ENCODE results near the gene EGR2. TPM values are rescaled to one million over a fixed set of nuclear protein-coding genes. Genes with fewer than 3 reads are reported as not detected.

Gene EGR2
- total and polyA plus RNA-seq, 4 donors: 2.2 to 12.0 (median 3.3) TPM

DNA sequence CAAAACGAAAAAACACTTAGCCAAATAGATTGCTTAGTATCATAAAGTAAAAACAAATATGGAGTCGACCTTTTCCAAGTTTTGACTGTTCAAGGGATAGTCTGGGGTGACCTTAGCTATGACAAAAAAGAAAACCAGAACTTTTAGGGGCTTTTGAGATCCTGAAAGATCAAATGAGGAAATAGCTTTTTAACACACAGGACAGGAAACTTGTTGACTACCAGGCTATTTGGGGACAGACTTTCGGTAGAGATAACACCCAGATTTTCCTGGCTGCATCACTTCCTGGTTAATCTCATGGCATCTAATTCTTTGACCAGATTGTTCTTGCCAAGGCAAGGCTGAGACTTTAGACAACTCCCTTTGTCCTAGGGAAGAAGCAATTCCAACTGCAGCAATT lies 34.5 kb upstream of the EGR2 start:
- no peaks in the 10 kb centered on the region for H3K4me1 ChIP-seq (ENCODE audit: control insufficient read depth, insufficient read depth, low read length)
- no peak for DNase-seq (ENCODE audit: low read depth in 4 of 6, low spot score in 6 of 6)
- no peaks in the 10 kb centered on the region for H3K36me3 ChIP-seq (ENCODE audit: control insufficient read depth, insufficient read depth, low read length)
- no peak overlapping the region for H3K4me3 ChIP-seq (ENCODE audit: low read depth, low read length)
- WGBS (ENCODE audit: insufficient coverage): 90% methylated on average over 1 of the region's 3 CpGs
- H3K9me3 ChIP-seq (ENCODE audit: control insufficient read depth, insufficient read depth, low read length): peaks cover 5% of the 10 kb centered on the region
- no peak overlapping the region for H3K27ac ChIP-seq (ENCODE audit: low read depth, low read length)
- no peaks in the 10 kb centered on the region for H3K27me3 ChIP-seq (ENCODE audit: control insufficient read depth, insufficient read depth, low read length)

DNA sequence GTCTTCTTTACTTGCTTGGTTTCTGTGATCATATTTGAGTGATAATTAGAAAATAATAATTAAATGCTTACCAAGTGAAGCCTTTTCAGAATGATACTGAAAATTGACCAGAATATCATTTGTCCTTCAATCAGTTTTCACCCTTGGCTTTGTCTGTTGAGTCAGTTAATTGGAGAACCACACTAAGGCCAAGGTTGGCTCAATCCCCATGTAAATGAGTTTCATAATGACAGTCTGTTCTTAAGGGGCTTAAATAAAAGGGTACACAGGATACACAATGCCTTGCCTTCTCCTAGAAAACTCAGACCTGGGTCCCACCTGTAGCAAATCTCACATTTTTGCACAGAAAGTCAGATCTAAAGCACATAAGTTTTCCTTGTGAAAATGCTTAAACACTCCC lies 31.3 kb upstream of the EGR2 start:
- Histone ChIP-seq H3K9me3 (ENCODE audit: control insufficient read depth, insufficient read depth, low read length) (peaks cover 5% of the 10 kb centered on the region), H3K4me1 (ENCODE audit: control insufficient read depth, insufficient read depth, low read length) (no peaks in the 10 kb centered on the region)
- DNase-seq (ENCODE audit: low read depth in 4 of 6, low spot score in 6 of 6): no peak

GRCh38 chr10:62844280-62845011 lies 28.3 kb upstream of the EGR2 start:
- peaks cover 5% of the 10 kb centered on the region for H3K9me3 ChIP-seq (ENCODE audit: control insufficient read depth, insufficient read depth, low read length)
- no peak overlapping the region for H3K4me3 ChIP-seq (ENCODE audit: low read depth, low read length)
- DNase-seq (ENCODE audit: low read depth in 4 of 6, low spot score in 6 of 6): no peak
- no peaks in the 10 kb centered on the region for H3K4me1 ChIP-seq (ENCODE audit: control insufficient read depth, insufficient read depth, low read length)
- H3K36me3 ChIP-seq (ENCODE audit: control insufficient read depth, insufficient read depth, low read length): no peaks in the 10 kb centered on the region
- WGBS (ENCODE audit: insufficient coverage): 60% methylated on average over 2 of the region's 7 CpGs
- no peak overlapping the region for H3K27ac ChIP-seq (ENCODE audit: low read depth, low read length)
- no peaks in the 10 kb centered on the region for H3K27me3 ChIP-seq (ENCODE audit: control insufficient read depth, insufficient read depth, low read length)

More for the DNA sequence above, 31.3 kb upstream of the EGR2 start:
- Histone ChIP-seq H3K36me3 (ENCODE audit: control insufficient read depth, insufficient read depth, low read length) (no peaks in the 10 kb centered on the region), H3K4me3 (ENCODE audit: low read depth, low read length) (no peak overlapping the region), H3K27ac (ENCODE audit: low read depth, low read length) (no peak overlapping the region), H3K27me3 (ENCODE audit: control insufficient read depth, insufficient read depth, low read length) (no peaks in the 10 kb centered on the region)

DNA sequence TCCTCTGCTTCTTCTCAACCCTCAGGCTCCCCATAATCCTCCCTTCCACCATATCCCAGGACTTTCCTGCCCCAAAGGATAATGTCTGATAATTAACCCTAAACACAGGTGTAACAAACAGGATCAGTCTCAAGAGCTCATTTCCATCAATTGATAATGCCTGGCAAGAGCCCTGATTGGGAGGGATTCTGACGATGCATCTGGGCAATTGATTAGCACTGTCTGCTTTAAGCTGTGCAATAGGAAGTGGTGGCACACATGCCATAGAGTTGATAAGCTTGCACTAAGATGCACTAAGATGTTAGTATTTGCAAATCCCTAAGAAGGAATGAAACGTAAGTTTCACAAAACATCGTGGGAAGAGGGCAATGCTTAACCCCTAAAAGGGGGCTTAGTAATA lies 27.4 kb upstream of the EGR2 start:
- Histone ChIP-seq H3K36me3 (ENCODE audit: control insufficient read depth, insufficient read depth, low read length) (no peaks in the 10 kb centered on the region), H3K27ac (ENCODE audit: low read depth, low read length) (no peak overlapping the region), H3K9me3 (ENCODE audit: control insufficient read depth, insufficient read depth, low read length) (peaks cover 5% of the 10 kb centered on the region), H3K27me3 (ENCODE audit: control insufficient read depth, insufficient read depth, low read length) (no peaks in the 10 kb centered on the region), H3K4me1 (ENCODE audit: control insufficient read depth, insufficient read depth, low read length) (no peaks in the 10 kb centered on the region), H3K4me3 (ENCODE audit: low read depth, low read length) (no peak overlapping the region)
- DNase-seq (ENCODE audit: low read depth in 4 of 6, low spot score in 6 of 6): no peak
- WGBS (ENCODE audit: insufficient coverage): 100% methylated on average over 1 of the region's 3 CpGs

DNA sequence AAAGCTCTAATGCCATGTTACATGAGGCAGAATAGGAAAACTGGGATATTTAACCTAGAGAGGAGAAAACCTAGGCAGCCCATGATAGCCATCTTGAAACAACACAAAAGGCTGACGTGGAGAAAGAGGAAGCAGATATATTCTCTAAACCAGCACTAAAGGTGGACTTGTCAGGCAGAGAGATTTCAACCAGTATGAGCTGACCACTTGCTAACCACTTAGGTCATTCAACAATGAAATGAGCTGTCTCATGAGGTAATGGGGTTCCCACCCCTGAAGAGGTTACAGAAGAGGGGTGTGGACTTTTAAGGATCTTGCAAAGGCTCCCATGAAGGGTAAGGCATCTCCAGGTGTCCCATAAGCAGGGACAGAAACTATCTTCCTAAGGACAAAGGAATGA lies 26.8 kb upstream of the EGR2 start:
- DNase-seq (ENCODE audit: low read depth in 4 of 6, low spot score in 6 of 6): no peak
- H3K9me3 ChIP-seq (ENCODE audit: control insufficient read depth, insufficient read depth, low read length): peaks cover 5% of the 10 kb centered on the region
- no peaks in the 10 kb centered on the region for H3K4me1 ChIP-seq (ENCODE audit: control insufficient read depth, insufficient read depth, low read length)
- H3K27ac ChIP-seq (ENCODE audit: low read depth, low read length): no peak overlapping the region
- H3K36me3 ChIP-seq (ENCODE audit: control insufficient read depth, insufficient read depth, low read length): no peaks in the 10 kb centered on the region
- no peaks in the 10 kb centered on the region for H3K27me3 ChIP-seq (ENCODE audit: control insufficient read depth, insufficient read depth, low read length)
- H3K4me3 ChIP-seq (ENCODE audit: low read depth, low read length): no peak overlapping the region
- WGBS (ENCODE audit: insufficient coverage): no CpG with 5 or more reads among the region's 1 CpG

DNA sequence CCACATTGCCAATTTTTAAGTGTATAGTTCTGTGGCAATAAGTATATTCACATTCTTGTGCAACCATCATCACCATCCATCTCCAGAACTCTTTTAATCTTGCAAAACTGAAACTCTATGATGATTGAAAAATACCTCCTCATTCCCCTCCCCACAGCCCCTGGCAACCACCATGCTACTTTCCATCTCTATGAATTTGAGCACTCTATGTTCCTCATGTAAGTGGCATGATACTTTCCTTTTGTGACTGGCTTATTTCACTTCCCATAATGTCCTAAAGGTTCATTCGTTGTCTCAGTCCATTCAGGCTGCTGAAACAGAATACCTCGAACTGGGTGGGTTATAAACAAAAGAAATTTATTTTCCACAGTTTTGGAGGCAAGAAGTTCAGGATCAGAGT lies 23.4 kb upstream of the EGR2 start:
- Histone ChIP-seq H3K4me3 (ENCODE audit: low read depth, low read length) (no peak overlapping the region), H3K27me3 (ENCODE audit: control insufficient read depth, insufficient read depth, low read length) (no peaks in the 10 kb centered on the region), H3K36me3 (ENCODE audit: control insufficient read depth, insufficient read depth, low read length) (no peaks in the 10 kb centered on the region), H3K9me3 (ENCODE audit: control insufficient read depth, insufficient read depth, low read length) (no peaks in the 10 kb centered on the region), H3K27ac (ENCODE audit: low read depth, low read length) (no peak overlapping the region), H3K4me1 (ENCODE audit: control insufficient read depth, insufficient read depth, low read length) (no peaks in the 10 kb centered on the region)
- WGBS (ENCODE audit: insufficient coverage): 100% methylated on average over 1 of the region's 2 CpGs
- DNase-seq (ENCODE audit: low read depth in 4 of 6, low spot score in 6 of 6): no peak

GRCh38 chr10:62831346-62831745 lies 15.2 kb upstream of the EGR2 start:
- H3K4me3 ChIP-seq (ENCODE audit: low read depth, low read length): no peak overlapping the region
- no peaks in the 10 kb centered on the region for H3K4me1 ChIP-seq (ENCODE audit: control insufficient read depth, insufficient read depth, low read length)
- DNase-seq (ENCODE audit: low read depth in 4 of 6, low spot score in 6 of 6): no peak
- H3K9me3 ChIP-seq (ENCODE audit: control insufficient read depth, insufficient read depth, low read length): no peaks in the 10 kb centered on the region
- no peaks in the 10 kb centered on the region for H3K36me3 ChIP-seq (ENCODE audit: control insufficient read depth, insufficient read depth, low read length)
- 70% methylated on average over 1 of the region's 2 CpGs for WGBS (ENCODE audit: insufficient coverage)
- no peak overlapping the region for H3K27ac ChIP-seq (ENCODE audit: low read depth, low read length)
- no peaks in the 10 kb centered on the region for H3K27me3 ChIP-seq (ENCODE audit: control insufficient read depth, insufficient read depth, low read length)

DNA sequence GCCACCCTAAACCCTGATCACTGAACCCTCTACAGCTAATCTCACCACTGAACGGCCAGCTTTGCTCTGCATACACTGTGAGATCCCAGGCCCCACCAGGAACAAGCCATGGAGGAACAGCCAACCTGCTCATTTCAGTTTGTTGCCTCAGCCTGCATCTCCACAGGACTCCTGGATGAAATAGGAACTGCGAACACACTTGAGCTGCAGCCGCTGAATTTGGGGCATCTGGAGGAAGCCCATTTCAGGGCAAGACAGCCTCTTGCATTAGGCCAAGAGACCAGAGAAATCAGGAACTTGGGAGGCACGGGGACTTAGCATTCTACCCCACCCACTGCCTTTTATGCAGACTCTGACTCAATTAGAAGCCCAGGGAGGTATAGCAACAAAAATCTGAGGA lies 14.5 kb upstream of the EGR2 start:
- no peaks in the 10 kb centered on the region for H3K9me3 ChIP-seq (ENCODE audit: control insufficient read depth, insufficient read depth, low read length)
- no peaks in the 10 kb centered on the region for H3K4me1 ChIP-seq (ENCODE audit: control insufficient read depth, insufficient read depth, low read length)
- no peaks in the 10 kb centered on the region for H3K27me3 ChIP-seq (ENCODE audit: control insufficient read depth, insufficient read depth, low read length)
- H3K4me3 ChIP-seq (ENCODE audit: low read depth, low read length): no peak overlapping the region
- 55% methylated on average over 3 of the region's 4 CpGs for WGBS (ENCODE audit: insufficient coverage)
- no peak overlapping the region for H3K27ac ChIP-seq (ENCODE audit: low read depth, low read length)
- H3K36me3 ChIP-seq (ENCODE audit: control insufficient read depth, insufficient read depth, low read length): no peaks in the 10 kb centered on the region
- peak in 1 of 6 donors; percentile 19 for DNase-seq (ENCODE audit: low read depth in 4 of 6, low spot score in 6 of 6)

DNA sequence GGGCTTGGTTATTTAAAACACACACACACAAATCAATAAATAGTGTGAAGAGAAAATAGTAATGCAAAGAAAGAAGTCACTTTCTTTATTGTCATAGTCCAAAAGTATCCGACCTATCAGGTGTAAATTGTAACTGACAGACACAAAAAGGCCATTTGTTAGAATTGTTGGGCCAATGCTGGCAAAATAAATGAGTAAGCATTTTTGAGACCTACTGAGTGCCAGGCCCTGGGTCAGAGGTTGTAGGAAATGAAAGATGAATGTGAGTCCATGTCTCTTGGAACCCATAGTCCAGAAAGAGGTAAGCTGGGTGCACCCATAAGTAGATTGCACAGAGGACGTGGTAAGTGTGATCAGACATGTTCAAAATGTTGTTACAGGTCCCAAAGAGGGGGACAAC lies 13.5 kb upstream of the EGR2 start:
- 88% methylated on average over 2 of the region's 2 CpGs for WGBS (ENCODE audit: insufficient coverage)
- H3K9me3 ChIP-seq (ENCODE audit: control insufficient read depth, insufficient read depth, low read length): no peaks in the 10 kb centered on the region
- H3K4me1 ChIP-seq (ENCODE audit: control insufficient read depth, insufficient read depth, low read length): no peaks in the 10 kb centered on the region
- H3K27me3 ChIP-seq (ENCODE audit: control insufficient read depth, insufficient read depth, low read length): no peaks in the 10 kb centered on the region
- no peak for DNase-seq (ENCODE audit: low read depth in 4 of 6, low spot score in 6 of 6)
- H3K4me3 ChIP-seq (ENCODE audit: low read depth, low read length): no peak overlapping the region
- H3K36me3 ChIP-seq (ENCODE audit: control insufficient read depth, insufficient read depth, low read length): no peaks in the 10 kb centered on the region
- no peak overlapping the region for H3K27ac ChIP-seq (ENCODE audit: low read depth, low read length)

DNA sequence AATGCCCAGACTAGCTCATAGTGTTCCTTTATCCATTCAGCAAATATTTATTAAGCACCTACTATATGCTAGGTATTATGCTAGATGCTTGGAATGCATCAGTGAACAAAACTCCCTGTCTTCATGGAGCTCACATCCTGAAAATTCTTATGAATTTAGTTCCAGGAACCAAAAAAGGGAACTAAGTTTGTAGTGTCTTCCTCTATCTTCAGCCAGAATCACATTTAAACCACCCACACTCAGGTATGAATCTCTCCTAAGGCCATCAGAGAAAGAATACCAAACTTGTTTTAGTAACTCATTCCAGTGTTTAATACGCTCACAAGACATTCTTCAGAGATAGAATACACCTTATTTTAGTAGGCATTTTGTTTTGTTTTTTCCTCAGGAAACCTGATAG lies 10.1 kb upstream of the EGR2 start:
- DNase-seq (ENCODE audit: low read depth in 4 of 6, low spot score in 6 of 6): no peak
- Histone ChIP-seq H3K9me3 (ENCODE audit: control insufficient read depth, insufficient read depth, low read length) (no peaks in the 10 kb centered on the region), H3K4me1 (ENCODE audit: control insufficient read depth, insufficient read depth, low read length) (no peaks in the 10 kb centered on the region), H3K27ac (ENCODE audit: low read depth, low read length) (no peak overlapping the region), H3K27me3 (ENCODE audit: control insufficient read depth, insufficient read depth, low read length) (peaks cover under 1% of the 10 kb centered on the region), H3K36me3 (ENCODE audit: control insufficient read depth, insufficient read depth, low read length) (no peaks in the 10 kb centered on the region), H3K4me3 (ENCODE audit: low read depth, low read length) (no peak overlapping the region)
- WGBS (ENCODE audit: insufficient coverage): no CpG with 5 or more reads among the region's 1 CpG
